GM08714 (cell line): Measurements from ENCODE around the gene SHOC1.

Experiments
- H3K4me3 ChIP-seq: fragments of 200-500 bp; sonication (Bioruptor generic); 2 replicates; pipeline ENCODE4 v1.5.1; 2014; ENCODE audit warnings: mild to moderate bottlenecking, low read length, inconsistent platforms
- ZNF274 ChIP-seq: IDR thresholded peaks from 2 replicates; pipeline ENCODE4 v1.6.1; 2012; ENCODE audit warnings: mild to moderate bottlenecking, low read depth, low read length

SHOC1 gene

DNA sequence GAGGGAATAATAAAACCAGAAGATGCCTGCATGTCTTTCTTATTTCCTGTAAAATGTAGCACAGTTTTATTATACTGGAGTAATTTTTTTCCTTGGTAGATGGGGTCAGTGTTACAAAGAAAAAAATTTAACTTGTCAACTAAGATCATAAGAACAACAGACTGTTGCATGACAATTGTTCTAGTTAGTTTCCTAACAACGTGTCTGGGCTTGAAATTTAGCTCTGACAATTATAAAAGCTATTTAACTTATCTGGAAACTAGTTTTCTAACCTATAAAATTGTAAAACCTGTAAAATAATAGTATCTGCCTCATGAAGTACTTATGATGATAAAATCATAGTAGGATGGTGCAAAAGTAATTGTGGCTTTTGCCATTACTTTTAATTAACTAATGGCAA, 4.9 kb downstream of the SHOC1 start:
- TF ChIP-seq ZNF274, result no peak
- no peak overlapping the region for H3K4me3 ChIP-seq

DNA sequence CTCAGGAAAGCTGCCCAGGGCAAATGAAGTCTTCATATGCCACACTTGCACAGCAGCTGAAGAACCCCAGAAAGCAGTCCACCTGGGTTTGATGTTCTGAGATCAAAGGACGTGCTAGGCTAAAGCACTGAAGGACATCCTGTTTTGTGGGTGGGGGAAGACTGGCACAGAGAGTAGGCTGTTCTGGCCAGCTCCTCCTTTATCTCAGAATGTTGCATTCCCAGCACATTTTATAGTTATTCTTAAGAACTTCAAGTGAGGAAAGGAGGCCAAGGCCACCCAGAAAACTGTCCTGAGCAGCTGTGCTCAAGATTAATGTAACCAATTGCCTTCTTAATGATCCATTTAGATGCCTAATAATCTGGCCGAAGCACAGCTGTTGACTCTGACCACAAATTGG, 10.9 kb downstream of the SHOC1 start:
- no peak overlapping the region for H3K4me3 ChIP-seq
- no peak for TF ChIP-seq ZNF274

DNA sequence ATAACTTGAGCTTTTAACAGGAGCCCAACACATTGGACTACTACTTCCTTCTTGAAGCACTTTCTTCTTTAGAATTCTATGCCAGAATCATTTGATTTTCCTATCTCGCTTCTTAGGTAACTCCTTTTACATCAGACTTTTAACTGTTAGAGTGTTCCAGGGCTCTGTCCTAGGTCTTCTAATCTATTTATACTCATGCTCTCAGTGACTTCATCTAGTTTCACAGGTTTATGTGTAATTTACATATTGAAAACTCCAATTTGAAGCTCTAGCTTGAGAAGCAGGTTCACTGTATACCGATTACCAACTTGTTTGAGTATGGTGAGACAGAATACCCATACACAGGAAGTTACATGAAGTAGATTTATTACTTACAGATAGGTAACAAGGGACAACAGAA, 11.3 kb downstream of the SHOC1 start:
- no peak overlapping the region for H3K4me3 ChIP-seq
- TF ChIP-seq ZNF274, result no peak

DNA sequence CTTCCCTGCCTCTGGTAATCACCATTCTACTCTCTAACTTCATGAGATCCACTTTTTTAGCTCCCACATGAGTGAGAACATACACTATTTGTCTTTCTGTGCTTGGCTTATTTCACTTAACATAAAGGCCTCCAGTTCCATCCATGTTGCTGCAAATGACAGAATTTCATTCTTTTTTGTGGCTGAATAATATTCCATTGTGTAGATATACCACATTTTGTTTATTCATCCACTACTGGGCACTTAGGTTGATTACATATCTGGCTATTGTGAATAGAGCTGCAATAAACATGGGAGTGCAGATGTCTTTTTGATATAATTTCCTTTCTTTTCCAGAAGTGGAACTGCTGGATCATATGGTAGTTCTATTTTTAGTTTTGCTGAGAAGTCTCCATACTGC, 28.7 kb downstream of the SHOC1 start:
- no peak for TF ChIP-seq ZNF274
- no peak overlapping the region for H3K4me3 ChIP-seq

DNA sequence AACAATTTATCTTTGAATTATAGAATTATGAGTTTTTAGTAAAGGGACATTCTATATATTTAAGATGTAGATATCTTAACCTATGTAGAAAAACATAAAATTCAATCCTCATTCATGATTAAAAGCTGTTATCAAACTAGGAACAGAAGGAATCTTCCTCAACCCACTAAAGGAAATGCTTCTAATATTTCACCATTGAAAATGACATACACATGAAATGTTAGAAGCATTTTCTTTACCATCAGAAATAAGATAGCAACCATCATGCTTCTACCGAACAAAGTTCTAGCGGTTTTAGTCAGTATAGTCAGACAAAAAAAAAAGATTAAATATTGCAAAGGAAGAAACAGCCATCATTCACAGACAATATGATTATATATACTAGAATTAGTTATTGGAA, 32.2 kb downstream of the SHOC1 start:
- no peak for TF ChIP-seq ZNF274

DNA sequence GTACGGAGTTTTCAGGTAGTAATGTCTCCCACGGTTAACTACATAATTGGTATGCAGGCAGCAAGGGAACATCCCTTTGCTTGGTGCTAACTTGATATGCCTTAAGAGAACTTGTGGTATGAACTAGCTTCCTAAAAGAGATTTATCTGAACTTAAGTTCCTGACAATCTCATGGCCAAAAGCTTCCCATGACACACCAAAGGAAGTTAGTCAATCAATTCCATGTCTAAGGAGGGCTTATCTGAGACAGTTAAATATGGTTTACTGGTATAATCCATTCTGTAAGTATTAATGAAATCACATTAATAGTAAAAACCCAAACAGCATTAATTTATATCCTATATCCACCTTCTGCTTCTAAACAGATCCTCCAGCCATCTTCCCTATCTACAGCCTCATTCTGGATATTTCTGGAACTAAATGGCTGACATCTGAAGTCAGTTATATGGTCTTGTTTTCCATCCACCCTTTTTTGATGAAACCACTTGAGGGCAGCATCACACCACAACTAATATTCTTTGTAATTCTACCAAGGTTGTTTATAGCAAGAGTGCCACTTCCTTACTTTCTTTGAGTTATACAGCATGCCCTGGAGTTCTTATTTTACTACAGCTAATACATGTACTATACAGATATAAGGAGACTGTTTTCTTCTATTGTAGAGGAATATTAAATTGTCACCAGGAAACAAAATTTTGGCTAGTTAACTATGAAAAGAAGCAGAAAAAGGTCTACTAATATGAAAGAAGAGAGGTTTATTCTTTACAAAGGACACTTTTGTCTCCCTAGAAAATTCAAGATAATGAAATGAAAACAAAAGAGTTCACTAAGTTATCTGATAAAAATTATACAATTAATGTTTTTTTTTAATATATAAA, 34.7 kb downstream of the SHOC1 start:
- no peak for TF ChIP-seq ZNF274

More for the DNA sequence above, 32.2 kb downstream of the SHOC1 start:
- no peak overlapping the region for H3K4me3 ChIP-seq

DNA sequence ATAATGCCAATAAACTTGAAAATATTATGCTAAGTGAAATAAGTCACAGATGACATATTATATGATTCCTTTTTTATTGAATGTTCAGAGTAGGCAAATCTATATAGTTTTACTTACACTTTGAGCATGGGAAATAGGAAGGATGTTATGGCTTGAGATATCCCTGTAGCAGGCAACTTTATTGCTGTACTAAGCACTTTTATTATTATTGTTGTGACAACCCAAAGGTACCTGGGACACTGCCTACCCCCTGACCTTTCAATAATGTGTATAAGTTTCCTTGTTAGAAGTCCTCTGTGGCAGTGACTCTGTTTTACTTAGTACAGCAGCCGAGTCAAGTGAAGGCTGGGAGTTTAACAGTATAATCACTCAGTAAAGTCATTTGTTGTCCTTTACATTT, 39.9 kb downstream of the SHOC1 start:
- TF ChIP-seq ZNF274, result no peak
- no peak overlapping the region for H3K4me3 ChIP-seq

More for the DNA sequence above, 34.7 kb downstream of the SHOC1 start:
- H3K4me3 ChIP-seq, result no peak overlapping the region

DNA sequence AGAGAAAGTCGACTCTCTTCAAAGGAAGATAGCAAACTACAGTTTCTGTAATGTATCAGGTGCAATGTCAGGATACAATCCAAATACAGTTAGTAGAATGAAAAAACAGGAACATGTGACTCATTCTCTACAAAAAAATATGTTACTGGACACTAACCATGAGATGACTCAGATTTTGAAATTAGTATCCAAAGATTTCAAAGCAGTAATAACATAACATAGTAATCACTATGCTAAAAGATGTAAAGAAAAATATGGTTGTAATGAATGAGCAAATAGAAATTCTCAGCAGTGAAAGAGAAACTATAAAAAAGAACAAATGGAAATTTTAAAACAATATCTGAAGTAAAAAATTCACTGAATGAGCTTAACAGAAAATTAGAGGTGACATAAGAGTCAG, 42.3 kb downstream of the SHOC1 start:
- no peak for TF ChIP-seq ZNF274
- H3K4me3 ChIP-seq, result no peak overlapping the region
